ENCODE measurements around the gene SLCO4A1. TPM values are rescaled to one million over a fixed set of nuclear protein-coding genes. Genes with fewer than 3 reads are reported as not detected.

The SLCO4A1 gene
- total and polyA plus RNA-seq, 2 donors (not counting 3 experiments of a cell fraction or from before 2014, with no cell fraction given): 1.4 to 4.1 TPM

DNA sequence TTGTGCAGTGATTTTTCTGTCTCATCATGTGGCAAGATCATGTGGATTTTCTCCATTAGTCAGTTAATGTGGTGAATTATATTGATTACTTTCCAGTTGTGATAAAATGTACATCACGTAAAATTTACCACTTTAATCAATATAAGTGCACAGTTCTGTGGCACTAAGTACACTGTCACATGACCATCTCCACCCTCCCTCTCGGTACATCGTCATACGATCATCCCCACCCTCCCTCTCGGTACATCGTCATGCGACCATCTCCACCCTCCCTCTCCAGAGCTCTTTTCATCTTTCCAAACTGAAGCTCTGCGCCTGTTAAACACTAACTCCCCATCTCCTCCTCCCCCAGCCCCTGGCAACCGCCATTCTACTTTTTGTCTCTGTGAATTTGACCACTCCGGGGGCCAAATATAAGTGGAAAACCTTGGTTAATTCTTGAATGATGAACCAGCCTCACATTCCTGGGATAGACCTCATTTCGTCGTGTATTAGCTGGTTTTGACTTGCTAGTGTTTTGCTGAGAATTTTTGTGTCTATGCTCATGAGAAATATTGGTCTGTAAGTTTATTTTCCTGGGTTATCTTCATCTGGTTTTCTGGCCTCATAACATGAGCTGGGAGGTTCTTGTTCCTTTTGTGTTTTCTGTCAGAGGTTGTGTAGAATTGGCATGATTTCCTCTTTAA is 77.1 kb downstream of the SLCO4A1 start:
- FAIRE-seq: no peak
- H3K4me3 ChIP-seq (replicated peaks in 1 of 3; ENCODE audit: insufficient read depth in 1 of 3, low read depth in 1 of 3, low read length in 3 of 3): no peak overlapping the region
- no peaks in the 10 kb centered on the region for H3K9me1 ChIP-seq (replicated peaks; ENCODE audit: control insufficient read depth, extremely low read depth, insufficient read depth, low read length)
- dilution Hi-C loops (cut with MboI; ENCODE audit: extremely low pct_ligation_motif_present, low sequenced_read_pairs) (no loop called here), intact Hi-C loops (cut with micrococcal nuclease) (no loop called here)
- no peaks in the 10 kb centered on the region for H3K79me2 ChIP-seq (ENCODE audit: control insufficient read depth, insufficient read depth, low read length)
- BruUV-seq (replicated peaks): no TSS peak
- no peaks in the 10 kb centered on the region for H3K4me1 ChIP-seq (ENCODE audit: control insufficient read depth, extremely low read depth, insufficient read depth, low read length)
- no peaks in the 10 kb centered on the region for H3K36me3 ChIP-seq (ENCODE audit: control insufficient read depth in 2 of 2, extremely low read depth in 1 of 2, insufficient read depth in 2 of 2, low read length in 2 of 2)
- peaks cover 1 to 29% of the 10 kb centered on the region in 2 experiments for H3K27me3 ChIP-seq (ENCODE audit: control insufficient read depth in 2 of 2, insufficient read depth in 2 of 2, low read length in 2 of 2)
- no peaks in the 10 kb centered on the region for H4K20me1 ChIP-seq (replicated peaks; ENCODE audit: control insufficient read depth, extremely low read depth, insufficient read depth, low read length)
- H3K4me2 ChIP-seq (ENCODE audit: insufficient read depth, low read length): no peak overlapping the region
- H3K9me3 ChIP-seq (replicated peaks; ENCODE audit: control insufficient read depth, insufficient read depth, low read length): no peaks in the 10 kb centered on the region
- TF ChIP-seq EZH2 (IDR thresholded peaks at IDR 0.05; ENCODE audit: borderline replicate concordance, low read depth, low read length, severe bottlenecking): no peak
- TF ChIP-seq FOS (IDR thresholded peaks at IDR 0.05; ENCODE audit: borderline replicate concordance, insufficient read depth, low read length): no peak
- TF ChIP-seq, protein P1, sequence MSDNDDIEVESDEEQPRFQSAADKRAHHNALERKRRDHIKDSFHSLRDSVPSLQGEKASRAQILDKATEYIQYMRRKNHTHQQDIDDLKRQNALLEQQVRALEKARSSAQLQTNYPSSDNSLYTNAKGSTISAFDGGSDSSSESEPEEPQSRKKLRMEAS (IDR thresholded peaks at IDR 0.05; ENCODE audit: insufficient read depth, insufficient read length): no peak
- TF ChIP-seq POLR2A (IDR thresholded peaks at IDR 0.05; ENCODE audit: low read depth, low read length): no peak
- TF ChIP-seq GATA2 (IDR thresholded peaks at IDR 0.05; ENCODE audit: insufficient read depth, insufficient read length, low read depth, low read length): no peak
- TF ChIP-seq, protein P2, sequence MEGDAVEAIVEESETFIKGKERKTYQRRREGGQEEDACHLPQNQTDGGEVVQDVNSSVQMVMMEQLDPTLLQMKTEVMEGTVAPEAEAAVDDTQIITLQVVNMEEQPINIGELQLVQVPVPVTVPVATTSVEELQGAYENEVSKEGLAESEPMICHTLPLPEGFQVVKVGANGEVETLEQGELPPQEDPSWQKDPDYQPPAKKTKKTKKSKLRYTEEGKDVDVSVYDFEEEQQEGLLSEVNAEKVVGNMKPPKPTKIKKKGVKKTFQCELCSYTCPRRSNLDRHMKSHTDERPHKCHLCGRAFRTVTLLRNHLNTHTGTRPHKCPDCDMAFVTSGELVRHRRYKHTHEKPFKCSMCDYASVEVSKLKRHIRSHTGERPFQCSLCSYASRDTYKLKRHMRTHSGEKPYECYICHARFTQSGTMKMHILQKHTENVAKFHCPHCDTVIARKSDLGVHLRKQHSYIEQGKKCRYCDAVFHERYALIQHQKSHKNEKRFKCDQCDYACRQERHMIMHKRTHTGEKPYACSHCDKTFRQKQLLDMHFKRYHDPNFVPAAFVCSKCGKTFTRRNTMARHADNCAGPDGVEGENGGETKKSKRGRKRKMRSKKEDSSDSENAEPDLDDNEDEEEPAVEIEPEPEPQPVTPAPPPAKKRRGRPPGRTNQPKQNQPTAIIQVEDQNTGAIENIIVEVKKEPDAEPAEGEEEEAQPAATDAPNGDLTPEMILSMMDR (IDR thresholded peaks at IDR 0.05; ENCODE audit: extremely low read depth in 1 of 2, insufficient read depth in 1 of 2, low read depth in 1 of 2, low read length in 2 of 2): no peak
- H3K27ac ChIP-seq (ENCODE audit: insufficient read depth, low read depth, low read length): no peak overlapping the region
- no peak overlapping the region for H2AFZ ChIP-seq (ENCODE audit: low read depth, low read length)
- POLR2A ChIA-PET: no interaction called here
- DNase-seq (ENCODE audit: low read depth, low spot score): no peak
- H3K9ac ChIP-seq (replicated peaks; ENCODE audit: extremely low read depth, insufficient read depth, low read length): no peak overlapping the region
- CTCF ChIA-PET: interaction anchor here (1.2 to 2.3 kb wide), 5 partner anchors 10 to 15 kb away, joined by 4 to 9 read pairs (median 6); partner anchors contain the start of gene NTSR1

Other genes with a start within 250 kb of the SLCO4A1 start
- 9.9 TPM in 2 replicates for gene CABLES2, start 235.2 kb upstream of the SLCO4A1 start, total RNA-seq
- 7.4 and 7.8 TPM in 2 replicates for gene CABLES2, start 235.2 kb upstream of the SLCO4A1 start, polyA plus RNA-seq
- not detected in 2 replicates for gene RBBP8NL, start 215.0 kb upstream of the SLCO4A1 start, total RNA-seq
- not detected in 2 replicates for gene RBBP8NL, start 215.0 kb upstream of the SLCO4A1 start, polyA plus RNA-seq
- not detected in 2 replicates for gene GATA5, start 166.5 kb upstream of the SLCO4A1 start, total RNA-seq
- gene GATA5, start 166.5 kb upstream of the SLCO4A1 start, polyA plus RNA-seq: not detected in 2 replicates
- 0.30 and 2.1 TPM in 2 replicates for gene NTSR1, start 66.3 kb downstream of the SLCO4A1 start, total RNA-seq
- gene NTSR1, start 66.3 kb downstream of the SLCO4A1 start, polyA plus RNA-seq: 0.11 and 0.14 TPM in 2 replicates
- gene MRGBP, start 154.0 kb downstream of the SLCO4A1 start, total RNA-seq: 17.0 and 17.7 TPM in 2 replicates
- gene MRGBP, start 154.0 kb downstream of the SLCO4A1 start, polyA plus RNA-seq: 17.1 and 18.5 TPM in 2 replicates
- 35.1 and 44.0 TPM in 2 replicates for gene OGFR, start 162.3 kb downstream of the SLCO4A1 start, total RNA-seq
- gene OGFR, start 162.3 kb downstream of the SLCO4A1 start, polyA plus RNA-seq: 30.4 and 30.8 TPM in 2 replicates
- gene COL9A3, start 174.5 kb downstream of the SLCO4A1 start, total RNA-seq: 0.60 and 0.76 TPM in 2 replicates
- gene COL9A3, start 174.5 kb downstream of the SLCO4A1 start, polyA plus RNA-seq: 0.19 and 0.46 TPM in 2 replicates
- gene TCFL5, start 219.3 kb downstream of the SLCO4A1 start, total RNA-seq: 9.4 and 11.1 TPM in 2 replicates
- gene TCFL5, start 219.3 kb downstream of the SLCO4A1 start, polyA plus RNA-seq: 3.0 and 4.4 TPM in 2 replicates